Colonic mucosa (tissue), 4 donors: ENCODE measurements around the gene SMC1B. TPM values are rescaled to one million over a fixed set of nuclear protein-coding genes. Genes with fewer than 3 reads are reported as not detected.

Source experiments
- DNase-seq: peaks from one replicate; pipeline ENCODE4 v3.0.0-alpha.2; 2020
- H3K27ac ChIP-seq: fragments of 200-600 bp; one replicate; pipeline ENCODE4 v1.8.0; 2021
- H3K27me3 ChIP-seq: fragments of 200-600 bp; one replicate; pipeline ENCODE4 v1.8.0; 2021
- H3K36me3 ChIP-seq: fragments of 200-600 bp; one replicate; pipeline ENCODE4 v1.8.0; 2021
- H3K4me1 ChIP-seq: fragments of 200-600 bp; one replicate; pipeline ENCODE4 v1.8.0; 2021; ENCODE audit warnings: mild to moderate bottlenecking
- H3K4me3 ChIP-seq: fragments of 200-600 bp; one replicate; pipeline ENCODE4 v1.8.0; 2021
- H3K9ac ChIP-seq, 2 donors: one replicate each; pipeline ENCODE4 v1.7.0; 2013; ENCODE audit warnings: control low read depth in 2 of 2, low read depth in 2 of 2, low read length in 2 of 2
- H3K9me3 ChIP-seq: fragments of 200-600 bp; one replicate; pipeline ENCODE4 v1.8.0; 2021
- intact Hi-C: fragments of 100-400 bp; cut with DNase I; formaldehyde crosslinking; loops from one replicate; pipeline ENCODE4 v1.14.1; 2022
- total RNA-seq, 2 donors: library from RNA; stranded (reverse); fragmentation: NEBNext Ultra II Directional in 1 of 2; extraction: Animal tissue kit (Norgen Biotek cat#: 25700) in 1 of 2; gene quantifications; one replicate each; pipeline ENCODE4 v1.2.1, GENCODE V29; 2021
- TF ChIP-seq, protein P1 (sequence below): fragments of 200-600 bp; IDR thresholded peaks from one replicate; pipeline ENCODE4 v1.8.0; 2022; ENCODE audit warnings: antibody characterized with exemption, mild to moderate bottlenecking
- donor health status: healthy.
- donor health status: DM: no; HTN: no; CAD: no.
- donor health status: DM: no; HTN: no; CAD: no.

SMC1B gene
- total RNA-seq, 2 donors from 2014 or later, result 0.15 TPM; not detected in 1

DNA sequence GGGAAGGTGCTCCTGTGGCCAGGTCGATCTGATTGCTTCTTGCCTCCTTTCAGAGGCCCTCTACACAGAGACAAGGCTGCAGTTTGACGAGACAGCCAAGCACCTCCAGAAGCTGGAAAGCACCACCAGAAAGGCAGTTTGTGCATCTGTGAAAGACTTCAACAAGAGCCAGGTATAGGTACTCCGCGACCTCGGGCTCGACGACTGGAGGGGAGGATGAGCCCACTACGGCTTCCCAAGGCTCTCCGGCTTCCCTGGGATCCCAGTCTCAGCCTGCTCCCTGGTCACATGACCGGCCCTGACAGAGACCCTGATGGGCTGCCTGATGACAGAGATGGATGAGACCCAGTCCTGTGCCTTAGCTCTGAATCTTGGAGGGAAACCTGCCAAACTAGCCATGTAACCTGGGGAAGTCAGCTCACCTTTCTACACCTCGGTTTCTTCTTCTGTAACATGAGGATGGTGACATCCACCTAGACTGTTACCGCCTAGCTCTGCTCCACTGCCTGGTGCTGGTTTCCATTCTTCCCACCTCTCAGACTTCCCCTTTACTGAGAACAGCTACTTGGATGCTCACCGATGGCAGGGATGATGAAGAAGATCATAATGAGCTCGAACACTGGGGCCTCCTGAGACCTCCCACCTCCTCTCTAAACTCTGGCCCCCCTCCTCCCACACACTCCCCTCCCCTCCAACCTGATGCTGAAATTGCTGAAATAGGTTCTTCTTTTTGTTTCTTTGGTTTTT lies 9.0 kb upstream of the SMC1B start:
- no peak overlapping the region for H3K9ac ChIP-seq
- no peak overlapping the region for H3K27ac ChIP-seq
- no peak overlapping the region for H3K4me3 ChIP-seq
- H3K27me3 ChIP-seq, result no peaks in the 10 kb centered on the region
- no peaks in the 10 kb centered on the region for H3K9me3 ChIP-seq
- intact Hi-C loops, result no loop called here
- H3K36me3 ChIP-seq, result no peaks in the 10 kb centered on the region
- no peaks in the 10 kb centered on the region for H3K4me1 ChIP-seq
- TF ChIP-seq, protein P1, sequence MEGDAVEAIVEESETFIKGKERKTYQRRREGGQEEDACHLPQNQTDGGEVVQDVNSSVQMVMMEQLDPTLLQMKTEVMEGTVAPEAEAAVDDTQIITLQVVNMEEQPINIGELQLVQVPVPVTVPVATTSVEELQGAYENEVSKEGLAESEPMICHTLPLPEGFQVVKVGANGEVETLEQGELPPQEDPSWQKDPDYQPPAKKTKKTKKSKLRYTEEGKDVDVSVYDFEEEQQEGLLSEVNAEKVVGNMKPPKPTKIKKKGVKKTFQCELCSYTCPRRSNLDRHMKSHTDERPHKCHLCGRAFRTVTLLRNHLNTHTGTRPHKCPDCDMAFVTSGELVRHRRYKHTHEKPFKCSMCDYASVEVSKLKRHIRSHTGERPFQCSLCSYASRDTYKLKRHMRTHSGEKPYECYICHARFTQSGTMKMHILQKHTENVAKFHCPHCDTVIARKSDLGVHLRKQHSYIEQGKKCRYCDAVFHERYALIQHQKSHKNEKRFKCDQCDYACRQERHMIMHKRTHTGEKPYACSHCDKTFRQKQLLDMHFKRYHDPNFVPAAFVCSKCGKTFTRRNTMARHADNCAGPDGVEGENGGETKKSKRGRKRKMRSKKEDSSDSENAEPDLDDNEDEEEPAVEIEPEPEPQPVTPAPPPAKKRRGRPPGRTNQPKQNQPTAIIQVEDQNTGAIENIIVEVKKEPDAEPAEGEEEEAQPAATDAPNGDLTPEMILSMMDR, result no peak
- DNase-seq, result no peak

DNA sequence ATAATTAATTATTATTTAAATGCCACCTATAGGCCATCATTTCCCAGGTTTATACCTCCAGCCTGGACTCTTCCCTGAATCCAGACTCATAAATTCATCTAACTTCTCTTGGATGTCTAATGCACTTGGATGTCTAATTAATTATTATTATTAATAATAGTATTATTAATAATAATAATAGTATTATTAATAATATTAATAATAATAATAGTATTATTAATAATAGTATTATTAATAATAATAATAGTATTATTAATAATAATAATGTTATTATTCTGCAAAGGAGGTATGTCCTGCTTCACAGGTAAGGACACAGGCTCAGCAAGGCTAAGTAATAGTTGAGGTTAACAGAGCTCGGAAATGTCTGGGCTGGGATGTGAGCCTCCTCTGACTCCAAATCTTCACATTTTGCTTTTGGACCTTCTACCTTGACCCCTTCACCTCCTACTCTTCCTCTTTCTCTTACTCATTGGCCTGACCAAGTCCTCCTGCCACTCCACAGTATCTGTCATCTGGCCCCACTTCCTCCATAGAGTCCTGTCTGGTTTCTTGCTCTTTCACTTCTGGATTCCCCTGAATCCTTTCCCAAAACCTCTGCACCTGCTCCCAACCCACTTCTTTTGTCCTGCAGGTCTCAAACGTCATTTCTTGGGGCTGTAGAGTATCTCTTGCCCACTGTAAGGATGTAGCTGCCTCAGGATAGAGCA lies 8.1 kb upstream of the SMC1B start:
- no peaks in the 10 kb centered on the region for H3K9me3 ChIP-seq
- no peaks in the 10 kb centered on the region for H3K27me3 ChIP-seq
- no peak overlapping the region for H3K27ac ChIP-seq
- intact Hi-C loops, result no loop called here
- H3K4me3 ChIP-seq, result no peak overlapping the region
- no peaks in the 10 kb centered on the region for H3K36me3 ChIP-seq
- no peak overlapping the region for H3K9ac ChIP-seq
- TF ChIP-seq, protein P1, result no peak
- no peak for DNase-seq
- H3K4me1 ChIP-seq, result no peaks in the 10 kb centered on the region

DNA sequence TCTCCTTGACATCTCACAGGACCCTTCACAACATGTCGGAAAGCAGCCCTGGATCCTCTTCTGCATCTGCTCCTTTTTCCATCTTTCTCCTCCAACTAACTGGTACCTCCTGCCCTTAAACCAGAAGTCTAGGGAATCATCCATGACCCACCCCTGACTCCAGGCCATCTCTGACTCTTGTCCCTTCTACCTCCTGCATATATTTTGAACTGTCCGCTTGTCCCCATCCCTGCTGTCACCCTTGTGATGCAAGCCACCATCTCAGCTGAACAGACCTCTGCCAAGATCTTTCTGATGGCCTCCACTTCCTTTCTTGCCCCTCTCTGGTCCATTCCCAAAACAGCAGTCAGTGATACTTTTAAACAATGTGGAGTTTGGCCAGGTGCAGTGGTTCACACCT lies 7.1 kb upstream of the SMC1B start:
- no peaks in the 10 kb centered on the region for H3K9me3 ChIP-seq
- no peak overlapping the region for H3K27ac ChIP-seq
- intact Hi-C loops, result no loop called here
- DNase-seq, result no peak
- TF ChIP-seq, protein P1, result no peak
- no peaks in the 10 kb centered on the region for H3K4me1 ChIP-seq
- no peak overlapping the region for H3K9ac ChIP-seq
- no peaks in the 10 kb centered on the region for H3K27me3 ChIP-seq
- no peaks in the 10 kb centered on the region for H3K36me3 ChIP-seq
- no peak overlapping the region for H3K4me3 ChIP-seq

DNA sequence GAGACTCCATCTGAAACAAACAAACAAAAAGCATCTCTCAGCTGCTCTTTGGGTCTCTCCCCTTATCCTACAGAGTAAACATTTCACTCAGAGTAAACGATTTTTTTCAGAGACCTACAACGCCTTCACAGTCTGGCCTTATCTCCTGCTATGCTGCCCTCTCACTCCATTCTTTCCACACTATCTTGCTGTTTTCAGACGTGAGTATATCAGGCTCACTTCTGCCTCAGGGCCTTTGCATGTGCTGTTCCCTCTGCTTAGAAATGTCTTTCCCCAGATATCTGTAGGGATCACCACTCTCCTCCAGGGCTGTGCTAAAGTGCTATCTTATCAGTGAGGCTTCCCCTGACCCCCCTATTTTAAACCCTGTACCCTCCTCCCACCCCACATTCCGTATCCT lies 6.6 kb upstream of the SMC1B start:
- TF ChIP-seq, protein P1, result no peak
- intact Hi-C loops, result no loop called here
- no peak overlapping the region for H3K9ac ChIP-seq
- H3K27me3 ChIP-seq, result no peaks in the 10 kb centered on the region
- no peak for DNase-seq
- no peaks in the 10 kb centered on the region for H3K9me3 ChIP-seq
- H3K4me1 ChIP-seq, result no peaks in the 10 kb centered on the region
- no peak overlapping the region for H3K4me3 ChIP-seq
- H3K27ac ChIP-seq, result no peak overlapping the region
- no peaks in the 10 kb centered on the region for H3K36me3 ChIP-seq

DNA sequence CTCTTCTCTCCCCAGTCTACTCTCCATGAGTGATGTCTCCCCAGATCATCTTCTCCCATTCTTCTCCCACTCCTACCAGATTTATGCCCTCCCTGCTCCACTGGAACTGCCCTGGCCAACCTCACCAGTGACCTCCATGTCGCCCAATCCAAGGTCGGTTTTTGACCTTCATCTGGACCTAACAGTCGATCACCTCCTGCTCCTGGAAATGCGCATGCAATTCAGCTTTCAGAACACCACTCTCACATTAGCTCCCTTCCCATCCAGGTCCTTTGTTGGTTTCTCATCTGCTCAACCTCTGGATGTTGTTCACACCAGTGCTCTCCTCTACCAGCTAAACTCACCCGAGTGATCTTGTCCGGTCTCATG lies 5.4 kb upstream of the SMC1B start:
- DNase-seq, result no peak
- Histone ChIP-seq H3K27ac (no peak overlapping the region), H3K27me3 (no peaks in the 10 kb centered on the region), H3K4me1 (no peaks in the 10 kb centered on the region), H3K36me3 (no peaks in the 10 kb centered on the region), H3K9ac (no peak overlapping the region), H3K4me3 (no peak overlapping the region), H3K9me3 (no peaks in the 10 kb centered on the region)
- TF ChIP-seq, protein P1, result no peak
- intact Hi-C loops, result loop anchor here (10.0 kb wide), 1 partner anchor 94 kb away; no protein-coding TSS in a partner anchor
